Ascending aorta (tissue), 2 donors: ENCODE measurements around the gene TAF1D. TPM values are rescaled to one million over a fixed set of nuclear protein-coding genes. Genes with fewer than 3 reads are reported as not detected.

Experiments used
- DNase-seq, 2 donors: peaks; one replicate each; pipeline ENCODE4 v3.0.0-alpha.2; 2019; ENCODE audit warnings: low spot score in 2 of 2
- H3K27ac ChIP-seq, 2 donors: fragments of 200-600 bp; sonication (generic); one replicate each; pipeline ENCODE4 v1.5.1; 2016 to 2017; ENCODE audit warnings: mild to moderate bottlenecking in 1 of 2
- H3K27me3 ChIP-seq: fragments of 200-600 bp; sonication (generic); one replicate; pipeline ENCODE4 v1.5.1; 2017
- H3K36me3 ChIP-seq, 2 donors: fragments of 200-600 bp; sonication (generic); one replicate each; pipeline ENCODE4 v1.5.1; 2016
- H3K4me1 ChIP-seq, 2 donors: fragments of 200-600 bp; sonication (generic); one replicate each; pipeline ENCODE4 v1.5.1; 2016 to 2017; ENCODE audit warnings: mild to moderate bottlenecking in 1 of 2
- H3K4me3 ChIP-seq, 2 donors: fragments of 200-600 bp; sonication (generic); one replicate each; pipeline ENCODE4 v1.5.1; 2016 to 2017; ENCODE audit warnings: mild to moderate bottlenecking in 1 of 2
- H3K9me3 ChIP-seq, 2 donors: fragments of 200-600 bp; sonication (generic); one replicate each; pipeline ENCODE4 v1.5.1; 2016
- CTCF ChIP-seq, 3 experiments: fragments of 200-600 bp in 2 of 3; fragments of 450-650 bp in 1 of 3; sonication (generic) in 2 of 3; IDR thresholded peaks; one replicate each; pipeline ENCODE4 v1.5.1; 2016 to 2019; ENCODE audit warnings: antibody characterized with exemption in 3 of 3, mild to moderate bottlenecking in 1 of 3, moderate library complexity in 1 of 3
- intact Hi-C: fragments of 100-400 bp; cut with DNase I; formaldehyde crosslinking; loops from one replicate; pipeline ENCODE4 v1.15.1; 2023
- total RNA-seq: library from RNA; depleted of rRNA; stranded (reverse); fragments of >200 nt; gene quantifications from one replicate; pipeline ENCODE4 v1.1.0, GENCODE V29; 2016

The TAF1D gene
- total RNA-seq, 1 donor from 2014 or later, result 81.1 TPM

DNA sequence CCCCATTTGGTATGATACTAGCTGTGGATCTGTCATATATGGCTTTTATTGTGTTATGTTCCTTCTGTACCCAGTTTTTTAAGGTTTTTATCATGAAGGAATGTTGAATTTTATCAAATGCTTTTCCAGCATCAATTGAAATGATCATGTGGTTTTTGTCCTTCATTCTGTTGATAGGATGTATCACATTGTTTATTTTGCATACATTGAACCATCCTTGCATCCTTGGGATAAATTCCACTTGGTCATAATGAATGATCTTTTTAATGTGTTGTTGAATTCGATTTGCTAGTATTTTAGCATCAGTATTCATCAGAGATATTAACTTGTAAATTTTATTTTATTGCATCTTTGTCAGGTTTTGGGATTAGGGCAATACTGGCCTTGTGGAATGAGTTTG lies 31.1 kb downstream of the TAF1D start:
- DNase-seq, result no peak
- TF ChIP-seq CTCF (IDR thresholded peaks at IDR 0.05), result no peak
- Histone ChIP-seq H3K9me3 (peaks cover 12 to 18% of the 10 kb centered on the region in 2 donors), H3K27me3 (no peaks in the 10 kb centered on the region), H3K4me3 (no peak overlapping the region), H3K4me1 (no peaks in the 10 kb centered on the region), H3K36me3 (peaks cover 34 to 72% of the 10 kb centered on the region in 2 donors), H3K27ac (no peak overlapping the region)
- intact Hi-C loops, result no loop called here

GRCh38 chr11:93704237-93704636 lies 37.1 kb downstream of the TAF1D start:
- intact Hi-C loops, result no loop called here
- Histone ChIP-seq H3K27me3 (no peaks in the 10 kb centered on the region), H3K4me1 (no peaks in the 10 kb centered on the region), H3K9me3 (peaks cover 3 to 5% of the 10 kb centered on the region in 2 donors), H3K27ac (no peak overlapping the region), H3K36me3 (peaks cover 32 to 69% of the 10 kb centered on the region in 2 donors), H3K4me3 (no peak overlapping the region)
- TF ChIP-seq CTCF (IDR thresholded peaks at IDR 0.05), result no peak
- DNase-seq, result no peak

- H3K4me1 ChIP-seq, result no peaks in the 10 kb centered on the region
- intact Hi-C loops, result no loop called here
- no peaks in the 10 kb centered on the region for H3K27me3 ChIP-seq
- no peaks in the 10 kb centered on the region for H3K9me3 ChIP-seq
- no peak for DNase-seq
- no peak overlapping the region for H3K27ac ChIP-seq
- H3K36me3 ChIP-seq, result peaks cover 43 to 72% of the 10 kb centered on the region in 2 donors
- TF ChIP-seq CTCF (IDR thresholded peaks at IDR 0.05), result no peak
- H3K4me3 ChIP-seq, result no peak overlapping the region
These were observed 40.5 kb downstream of the TAF1D start for GRCh38 chr11:93700830-93701229.

DNA sequence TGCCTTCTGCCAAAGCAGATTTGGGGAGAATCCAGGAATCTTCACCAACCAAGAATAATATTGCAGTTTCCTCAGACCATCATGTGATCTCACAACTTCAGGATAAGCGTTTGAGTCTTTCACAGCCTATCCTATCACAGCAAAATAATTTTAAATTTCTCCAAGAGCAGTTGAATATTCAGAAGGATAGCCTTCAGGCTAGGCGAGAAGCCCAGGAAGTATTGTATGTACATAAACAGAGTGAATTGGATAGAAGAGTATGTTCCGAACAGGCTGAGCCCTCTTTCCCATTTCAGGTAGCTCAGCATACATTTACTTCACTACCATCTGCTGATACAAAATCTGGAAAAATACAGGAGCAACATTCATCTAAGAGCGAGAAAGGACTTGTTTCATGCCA lies 43.7 kb downstream of the TAF1D start:
- no peaks in the 10 kb centered on the region for H3K9me3 ChIP-seq
- peaks cover 47 to 86% of the 10 kb centered on the region in 2 donors for H3K36me3 ChIP-seq
- DNase-seq, result no peak
- H3K27ac ChIP-seq, result no peak overlapping the region
- TF ChIP-seq CTCF (IDR thresholded peaks at IDR 0.05), result no peak
- no peaks in the 10 kb centered on the region for H3K27me3 ChIP-seq
- intact Hi-C loops, result no loop called here
- H3K4me1 ChIP-seq, result no peaks in the 10 kb centered on the region
- H3K4me3 ChIP-seq, result no peak overlapping the region

- no peak for DNase-seq
- no peaks in the 10 kb centered on the region for H3K4me1 ChIP-seq
- H3K27ac ChIP-seq, result no peak overlapping the region
- H3K36me3 ChIP-seq, result peaks cover 57 to 83% of the 10 kb centered on the region in 2 donors
- H3K4me3 ChIP-seq, result no peak overlapping the region
- intact Hi-C loops, result no loop called here
- H3K9me3 ChIP-seq, result no peaks in the 10 kb centered on the region
- TF ChIP-seq CTCF (IDR thresholded peaks at IDR 0.05), result no peak
- H3K27me3 ChIP-seq, result no peaks in the 10 kb centered on the region
These were observed 46.7 kb downstream of the TAF1D start for GRCh38 chr11:93694557-93694956.

DNA sequence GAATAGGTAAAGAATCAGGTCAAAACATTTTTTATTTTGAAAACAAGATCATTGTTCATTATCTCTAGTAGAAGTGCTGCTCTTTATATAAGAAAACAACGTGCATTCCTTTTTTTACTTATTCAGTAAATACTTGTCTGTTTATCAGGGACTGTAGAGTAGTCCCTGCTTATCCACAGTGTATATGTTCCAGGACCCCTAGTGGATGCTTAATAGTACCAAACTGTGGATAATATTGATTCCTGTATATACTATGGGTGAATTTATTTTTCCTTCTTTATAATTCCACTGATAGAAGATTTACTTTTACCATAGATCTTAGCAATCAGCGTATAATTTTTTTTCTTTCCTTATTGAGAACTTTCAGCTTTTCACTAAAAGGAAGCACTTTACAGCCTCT lies 47.2 kb downstream of the TAF1D start:
- no peak for DNase-seq
- Histone ChIP-seq H3K4me3 (no peak overlapping the region), H3K4me1 (no peaks in the 10 kb centered on the region), H3K36me3 (peaks cover 60 to 84% of the 10 kb centered on the region in 2 donors), H3K27me3 (no peaks in the 10 kb centered on the region), H3K9me3 (no peaks in the 10 kb centered on the region), H3K27ac (no peak overlapping the region)
- no peak for TF ChIP-seq CTCF (IDR thresholded peaks at IDR 0.05)
- intact Hi-C loops, result no loop called here
